Kidney epithelial cell (primary cell): ENCODE results near the gene ANAPC10. TPM values are rescaled to one million over a fixed set of nuclear protein-coding genes. Genes with fewer than 3 reads are reported as not detected.

Experiments used
- DNase-seq: peaks from one replicate; pipeline ENCODE4 v3.0.0-alpha.2; 2010; ENCODE audit warnings: low read depth
- H3K27me3 ChIP-seq: 2 replicates; pipeline ENCODE4 v1.6.0; 2011; ENCODE audit warnings: low read length; ENCODE audit not compliant: control insufficient read depth, insufficient read depth
- H3K36me3 ChIP-seq: 2 replicates; pipeline ENCODE4 v1.5.1; 2011; ENCODE audit warnings: low read length; ENCODE audit not compliant: control insufficient read depth, insufficient read depth
- H3K4me3 ChIP-seq: 2 replicates; pipeline ENCODE4 v1.5.1; 2011; ENCODE audit warnings: low read depth, mild to moderate bottlenecking, control low read depth, low read length
- total RNA-seq: library from RNA; depleted of rRNA; stranded (reverse); fragments of >200 nt; gene quantifications from 2 replicates; pipeline ENCODE4 v1.2.3, GENCODE V29; 2015
- TF ChIP-seq, protein P1 (sequence below): IDR thresholded peaks from 2 replicates; pipeline ENCODE4 v1.5.1; 2011; ENCODE audit warnings: mild to moderate bottlenecking, moderate library complexity, low read length, control low read depth, inconsistent platforms; ENCODE audit not compliant: insufficient read depth, poor library complexity, severe bottlenecking

Gene ANAPC10
- total RNA-seq, 1 donor from 2014 or later: 25.0 TPM

DNA sequence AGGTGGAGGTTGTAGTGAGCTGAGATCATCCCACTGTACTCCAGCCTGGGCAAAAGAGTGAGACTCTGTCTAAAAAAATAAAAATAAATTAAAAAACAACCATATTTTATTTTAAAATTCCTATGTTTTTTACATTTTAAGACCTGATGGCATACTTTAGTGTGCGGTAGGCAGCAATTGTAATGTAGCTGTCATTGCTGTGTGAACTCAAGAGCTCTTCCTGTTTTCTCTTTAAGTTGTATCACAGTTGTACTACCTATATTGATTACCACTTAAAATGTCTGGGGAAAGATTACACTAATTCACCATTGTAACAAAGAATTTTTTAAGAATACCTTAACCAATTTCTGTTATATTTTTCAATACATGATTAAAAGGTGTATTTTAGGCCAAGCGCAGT lies 27.4 kb upstream of the ANAPC10 start:
- no peak for DNase-seq
- Histone ChIP-seq H3K27me3 (no peaks in the 10 kb centered on the region), H3K4me3 (no peak overlapping the region), H3K36me3 (no peaks in the 10 kb centered on the region)
- TF ChIP-seq, protein P1, sequence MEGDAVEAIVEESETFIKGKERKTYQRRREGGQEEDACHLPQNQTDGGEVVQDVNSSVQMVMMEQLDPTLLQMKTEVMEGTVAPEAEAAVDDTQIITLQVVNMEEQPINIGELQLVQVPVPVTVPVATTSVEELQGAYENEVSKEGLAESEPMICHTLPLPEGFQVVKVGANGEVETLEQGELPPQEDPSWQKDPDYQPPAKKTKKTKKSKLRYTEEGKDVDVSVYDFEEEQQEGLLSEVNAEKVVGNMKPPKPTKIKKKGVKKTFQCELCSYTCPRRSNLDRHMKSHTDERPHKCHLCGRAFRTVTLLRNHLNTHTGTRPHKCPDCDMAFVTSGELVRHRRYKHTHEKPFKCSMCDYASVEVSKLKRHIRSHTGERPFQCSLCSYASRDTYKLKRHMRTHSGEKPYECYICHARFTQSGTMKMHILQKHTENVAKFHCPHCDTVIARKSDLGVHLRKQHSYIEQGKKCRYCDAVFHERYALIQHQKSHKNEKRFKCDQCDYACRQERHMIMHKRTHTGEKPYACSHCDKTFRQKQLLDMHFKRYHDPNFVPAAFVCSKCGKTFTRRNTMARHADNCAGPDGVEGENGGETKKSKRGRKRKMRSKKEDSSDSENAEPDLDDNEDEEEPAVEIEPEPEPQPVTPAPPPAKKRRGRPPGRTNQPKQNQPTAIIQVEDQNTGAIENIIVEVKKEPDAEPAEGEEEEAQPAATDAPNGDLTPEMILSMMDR: no peak

DNA sequence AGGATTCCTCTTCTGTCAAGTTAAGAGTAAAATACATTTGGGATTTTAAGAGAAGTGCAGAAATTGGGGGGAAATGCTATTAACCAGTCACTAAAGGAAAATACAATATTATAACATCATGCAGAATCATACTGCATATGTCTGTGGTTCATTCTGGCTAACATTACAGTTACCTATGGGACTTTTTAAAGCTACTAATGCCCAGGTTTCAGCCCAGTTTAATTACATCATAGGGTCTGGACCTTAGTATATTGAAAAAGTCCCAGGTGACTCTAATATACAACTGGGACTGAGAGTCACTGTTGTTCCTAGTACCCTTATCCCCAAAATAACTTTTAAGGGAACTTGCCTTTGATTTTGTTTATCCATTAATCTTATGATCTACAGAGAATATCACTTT lies 10.1 kb upstream of the ANAPC10 start:
- H3K27me3 ChIP-seq: no peaks in the 10 kb centered on the region
- TF ChIP-seq, protein P1: no peak
- no peak overlapping the region for H3K4me3 ChIP-seq
- no peaks in the 10 kb centered on the region for H3K36me3 ChIP-seq
- DNase-seq: no peak

DNA sequence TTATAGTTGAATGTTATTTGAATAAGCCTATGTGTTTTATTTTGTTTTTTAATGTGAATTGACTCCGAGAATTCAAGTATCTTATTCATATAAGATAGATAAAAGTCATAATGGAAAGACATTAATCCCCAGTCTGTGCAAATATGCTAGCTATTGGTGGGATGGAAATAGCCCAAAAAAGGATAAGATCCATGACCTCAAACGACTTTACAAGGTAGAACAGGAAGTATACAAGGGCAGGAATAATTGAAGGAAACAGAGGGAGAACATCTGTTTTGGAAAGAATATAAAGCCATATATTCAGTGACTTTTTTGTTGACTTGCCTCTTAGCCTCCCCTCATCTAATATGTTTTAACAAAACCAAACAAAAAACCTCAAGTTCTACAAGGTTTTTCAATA lies 9.1 kb upstream of the ANAPC10 start:
- Histone ChIP-seq H3K4me3 (no peak overlapping the region), H3K36me3 (no peaks in the 10 kb centered on the region), H3K27me3 (no peaks in the 10 kb centered on the region)
- DNase-seq: no peak
- TF ChIP-seq, protein P1: no peak

DNA sequence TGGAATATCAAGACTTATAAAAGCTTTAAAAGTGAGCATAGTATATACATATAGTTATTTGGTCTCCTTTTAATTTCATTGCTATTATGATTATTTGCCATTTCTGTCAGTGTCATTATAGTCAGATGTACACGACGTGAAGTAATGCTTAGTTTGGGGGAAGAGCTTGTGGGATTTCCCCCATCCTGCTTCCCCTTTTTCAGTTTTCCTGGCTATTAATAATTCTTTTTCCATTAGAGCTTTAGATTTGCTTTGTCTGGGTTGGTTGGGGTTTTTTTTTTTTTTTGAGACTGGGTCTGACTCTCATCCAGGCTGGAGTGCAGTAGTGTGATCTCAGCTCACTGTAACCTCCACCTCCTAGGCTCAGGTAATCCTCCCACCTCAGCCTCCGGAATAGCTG lies 5.5 kb upstream of the ANAPC10 start:
- H3K36me3 ChIP-seq: no peaks in the 10 kb centered on the region
- no peak overlapping the region for H3K4me3 ChIP-seq

DNA sequence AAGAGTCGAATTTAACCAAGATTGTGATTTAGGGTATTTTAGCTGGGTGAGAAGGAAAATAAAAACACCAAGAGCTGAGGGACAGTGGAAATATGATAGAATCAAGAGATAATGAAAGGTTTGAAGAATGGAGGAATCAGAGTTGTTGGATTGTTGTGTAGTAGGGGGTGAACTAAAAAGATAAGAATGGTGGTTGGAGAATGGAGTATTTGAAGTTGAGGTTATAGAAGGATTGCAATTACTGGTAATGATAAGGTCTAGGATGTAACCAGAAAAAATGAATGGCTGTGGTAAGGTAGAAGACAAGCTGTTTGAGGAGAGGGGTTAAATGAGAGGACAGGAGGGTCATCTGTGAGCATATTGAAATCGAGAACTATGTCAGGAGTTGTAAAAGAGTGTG lies 4.6 kb upstream of the ANAPC10 start:
- TF ChIP-seq, protein P1: no peak
- no peak overlapping the region for H3K4me3 ChIP-seq
- H3K36me3 ChIP-seq: no peaks in the 10 kb centered on the region
- no peak for DNase-seq
- no peaks in the 10 kb centered on the region for H3K27me3 ChIP-seq

More for the DNA sequence above, 5.5 kb upstream of the ANAPC10 start:
- no peak for DNase-seq
- TF ChIP-seq, protein P1: no peak
- no peaks in the 10 kb centered on the region for H3K27me3 ChIP-seq

DNA sequence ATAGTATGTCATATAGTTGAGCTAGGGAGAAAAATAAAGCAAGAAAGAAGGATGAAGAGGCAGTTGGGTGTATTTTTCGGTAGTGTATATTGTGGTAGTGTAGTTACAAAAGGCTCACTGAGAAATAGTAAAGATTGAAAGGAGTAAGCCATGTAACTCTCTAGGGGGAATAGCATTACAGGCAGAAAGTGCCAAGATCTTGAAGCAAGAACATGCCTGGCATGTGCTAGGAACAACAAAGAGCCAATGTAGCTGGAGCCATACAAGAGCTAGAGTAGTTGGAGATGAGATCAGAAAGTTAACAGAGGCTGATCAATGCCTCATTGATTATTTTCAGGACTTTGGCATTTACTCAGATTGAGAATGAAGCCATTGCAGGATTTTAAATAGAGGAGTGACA lies 3.1 kb upstream of the ANAPC10 start:
- no peak overlapping the region for H3K4me3 ChIP-seq
- DNase-seq: no peak
- H3K27me3 ChIP-seq: no peaks in the 10 kb centered on the region
- TF ChIP-seq, protein P1: no peak
- no peaks in the 10 kb centered on the region for H3K36me3 ChIP-seq
